ENCODE measurements around the gene TLCD3B. TPM values are rescaled to one million over a fixed set of nuclear protein-coding genes. Genes with fewer than 3 reads are reported as not detected.

Gene TLCD3B
- total RNA-seq, 1 experiment from 2014 or later = 20.9 TPM

- no peaks in the 10 kb centered on the region; the same call in 1 of the 2 replicates for H3K27me3 ChIP-seq (ENCODE audit: insufficient read depth, low read length)
- no peak overlapping the region for H3T11ph ChIP-seq (ENCODE audit: low read length)
- no peak overlapping the region for H2AK5ac ChIP-seq (ENCODE audit: insufficient read length, low read length)
- no peak overlapping the region for H3K27ac ChIP-seq (ENCODE audit: insufficient read length, low read depth, low read length)
- peaks cover 20% of the 10 kb centered on the region for H3K23me2 ChIP-seq (ENCODE audit: insufficient read length, low read depth, low read length, poor library complexity, severe bottlenecking)
- H3K4me2 ChIP-seq (ENCODE audit: insufficient read depth, insufficient read length, low read length) = no peak overlapping the region
- H3K9me3 ChIP-seq (ENCODE audit: control insufficient read depth, low read depth, low read length) = no peaks in the 10 kb centered on the region
- no peak overlapping the region for H2BK20ac ChIP-seq (ENCODE audit: low read depth, low read length, poor library complexity, severe bottlenecking)
- H3K23ac ChIP-seq (ENCODE audit: insufficient read length, low read depth, low read length) = no peak overlapping the region
- H4K20me1 ChIP-seq (ENCODE audit: control insufficient read depth, insufficient read depth, insufficient read length) = no peaks in the 10 kb centered on the region
- H4K91ac ChIP-seq (ENCODE audit: insufficient read length, low read depth, low read length) = no peak overlapping the region
- H3K18ac ChIP-seq (ENCODE audit: insufficient read length, low read depth, low read length) = no peak overlapping the region
- H3K4me3 Mint-ChIP-seq = no peak overlapping the region
- no peak overlapping the region for H3K27ac Mint-ChIP-seq
- no peak overlapping the region for H2BK5ac ChIP-seq (ENCODE audit: insufficient read length, low read length)
- no peak overlapping the region for H2BK15ac ChIP-seq (ENCODE audit: low read depth, low read length)
- peaks cover 22 to 31% of the 10 kb centered on the region in 2 experiments for H3K4me1 Mint-ChIP-seq
- H3K56ac ChIP-seq (ENCODE audit: insufficient read length, low read depth, low read length) = no peak overlapping the region
- no peak overlapping the region for H3K9ac ChIP-seq (ENCODE audit: extremely low read depth, insufficient read length, low read length)
- no peaks in the 10 kb centered on the region for H3K79me1 ChIP-seq (ENCODE audit: insufficient read depth, low read depth, low read length, poor library complexity, severe bottlenecking)
- H4K8ac ChIP-seq (replicated peaks; ENCODE audit: insufficient read length, low read depth, low read length) = no peak overlapping the region
- no peak overlapping the region for H2BK12ac ChIP-seq (ENCODE audit: insufficient read length, low read depth, low read length)
- no peak overlapping the region for H3K4ac ChIP-seq (ENCODE audit: low read depth, low read length)
- DNase-seq = no peak
- TF ChIP-seq CTCF (conservative IDR thresholded peaks at IDR 0.05) = no peak
- no CpG with 5 or more reads among the region's 7 CpGs for WGBS (ENCODE audit: extremely low coverage, insufficient read length, low lambda C conversion rate)
- H3K14ac ChIP-seq (ENCODE audit: insufficient read depth, low read length) = no peak overlapping the region
- H2BK120ac ChIP-seq (ENCODE audit: low read depth, low read length, poor library complexity, severe bottlenecking) = no peak overlapping the region
- H3K27me3 Mint-ChIP-seq (ENCODE audit: low read depth) = peaks cover 49% of the 10 kb centered on the region
- H3K79me2 ChIP-seq (ENCODE audit: insufficient read depth, low read length) = no peaks in the 10 kb centered on the region; the same call in 1 of the 2 replicates
- H4K5ac ChIP-seq (ENCODE audit: insufficient read length, low read depth, low read length) = no peak overlapping the region
- no peaks in the 10 kb centered on the region for H3K9me3 Mint-ChIP-seq
- no peaks in the 10 kb centered on the region for H3K36me3 Mint-ChIP-seq (ENCODE audit: insufficient read depth in 1 of 3, low read depth in 3 of 3)
- H3K4me1 ChIP-seq (ENCODE audit: insufficient read depth, low read length) = peaks cover 3% of the 10 kb centered on the region; the same call in 1 of the 2 replicates
- no peak overlapping the region for H2AFZ ChIP-seq (ENCODE audit: low read length)
These were observed 2.2 kb upstream of the TLCD3B start for GRCh38 chr16:30033270-30033669.

Measured in H9 (cell line).